Non-pigmented ciliary epithelial cell (primary cell): ENCODE data around the gene COL25A1.
"Not testable (repeated sequence)": the region's sequence is repeated elsewhere in the genome, so short reads cannot be mapped to it uniquely, and the experiment has no call there.

ENCODE experiments used
- DNase-seq: peaks from one replicate; pipeline ENCODE4 v3.0.0-alpha.2; 2010; ENCODE audit warnings: low read depth

The COL25A1 gene

DNA sequence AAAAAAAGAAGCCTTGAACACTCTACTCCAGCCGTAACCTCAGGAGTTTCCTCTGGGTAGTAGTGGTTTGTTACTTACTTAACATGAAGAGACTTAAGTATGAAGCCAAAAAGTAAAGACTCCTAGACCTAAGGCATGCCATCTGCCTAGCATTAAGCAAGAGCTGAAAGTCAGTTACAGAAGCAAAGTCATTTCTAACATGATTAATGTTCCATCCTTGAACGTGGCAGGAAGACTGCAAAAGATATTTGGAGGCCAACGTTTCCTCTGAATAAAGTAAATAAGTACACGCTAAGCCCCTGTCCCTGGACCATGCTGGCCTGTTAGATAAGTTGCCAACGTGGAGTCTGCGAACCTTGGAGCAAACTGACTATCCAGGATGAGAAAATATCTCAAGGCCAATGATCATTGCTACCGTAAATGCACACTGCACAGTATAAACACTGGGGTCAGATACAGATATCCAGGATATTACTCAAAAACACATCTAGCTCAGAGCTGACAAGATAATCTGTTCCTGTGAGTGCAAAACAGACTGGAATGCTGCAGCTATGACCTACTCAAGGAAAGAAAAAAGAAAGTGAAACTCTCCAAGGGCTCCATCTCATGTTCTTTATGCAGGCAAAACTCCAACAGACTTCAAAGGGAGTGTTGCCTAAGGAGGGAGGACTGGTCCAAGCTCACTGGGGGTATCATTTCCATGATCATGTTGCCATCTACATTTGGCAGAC, 255.8 kb downstream of the COL25A1 start:
- DNase-seq = peak; percentile 59

DNA sequence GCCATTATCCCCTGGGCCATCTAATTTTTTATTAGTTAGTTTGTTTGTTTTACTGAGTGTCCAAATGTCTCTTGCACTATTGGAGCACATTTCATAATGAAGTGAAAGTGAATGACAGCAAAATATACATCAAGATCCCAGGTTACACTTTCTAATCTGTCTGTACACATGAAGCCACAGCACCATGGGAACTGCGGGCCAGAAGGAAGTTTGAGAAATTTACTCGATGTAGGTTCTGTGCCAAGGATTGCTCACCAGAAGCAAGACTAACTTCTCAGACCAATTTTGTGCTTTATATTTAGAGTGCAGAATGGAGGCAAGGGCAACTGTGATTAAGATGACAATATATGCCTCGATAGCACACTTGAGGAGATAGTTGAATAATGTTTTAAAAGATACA, 258.0 kb downstream of the COL25A1 start:
- DNase-seq = no peak

DNA sequence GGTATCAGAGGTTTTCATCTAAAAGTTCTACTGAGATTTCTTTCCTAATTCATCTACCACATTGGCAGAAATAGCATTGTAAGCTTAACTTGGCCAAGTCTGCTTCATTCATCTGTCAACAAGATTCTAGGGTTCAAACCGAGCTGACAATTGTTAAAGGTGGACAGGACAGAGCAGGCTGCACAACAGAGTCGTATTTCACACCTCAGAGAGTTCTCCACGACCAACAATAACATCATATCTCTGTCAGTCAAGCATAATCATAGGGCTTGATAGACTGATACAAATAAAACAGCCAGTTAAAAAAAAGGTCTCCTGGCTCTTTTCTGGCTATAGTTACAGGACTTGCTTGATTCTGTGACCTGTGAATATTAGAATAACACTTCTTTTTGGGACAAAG, 259.2 kb downstream of the COL25A1 start:
- no peak for DNase-seq

DNA sequence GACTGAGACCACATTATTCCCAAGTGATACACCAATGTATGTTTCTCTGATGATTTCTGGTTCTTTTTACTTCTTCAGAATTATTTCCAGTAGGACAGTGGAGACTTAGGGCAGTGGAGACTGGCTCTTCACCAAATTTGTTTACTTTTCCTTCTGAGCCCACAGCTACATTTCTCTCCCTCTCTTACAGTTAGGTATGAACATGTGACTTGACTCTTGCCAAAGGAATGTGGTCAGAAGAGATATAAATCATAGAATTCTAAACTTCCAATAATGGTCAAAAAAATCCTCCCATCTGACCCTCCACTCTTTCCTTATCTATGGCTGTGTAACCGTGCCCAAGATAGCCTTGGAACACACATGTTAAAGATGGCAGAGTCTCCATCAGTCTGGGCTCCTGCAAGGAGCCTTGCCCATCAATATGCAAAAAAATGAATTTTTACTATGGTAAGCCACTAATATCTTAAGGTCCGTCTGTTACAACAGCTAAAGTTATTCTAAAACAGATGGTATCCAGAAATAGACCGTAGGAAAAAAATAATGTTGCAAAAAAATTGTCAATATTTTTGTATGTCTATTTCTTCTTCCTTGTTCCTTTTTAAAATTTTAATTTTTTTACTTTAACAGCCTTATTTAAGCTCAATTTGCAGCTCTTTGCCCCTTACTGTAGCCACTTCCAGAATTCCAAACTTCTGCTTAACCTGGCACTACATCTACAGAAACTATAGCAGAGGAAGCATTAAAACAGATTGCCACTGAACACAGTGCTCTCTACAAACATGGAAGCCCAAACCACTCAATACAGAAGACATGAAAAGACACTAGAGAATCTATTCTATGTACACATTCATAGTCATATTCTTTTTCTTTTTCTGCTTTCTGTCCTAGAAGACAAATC, 260.7 kb downstream of the COL25A1 start:
- peak; percentile 50 for DNase-seq

DNA sequence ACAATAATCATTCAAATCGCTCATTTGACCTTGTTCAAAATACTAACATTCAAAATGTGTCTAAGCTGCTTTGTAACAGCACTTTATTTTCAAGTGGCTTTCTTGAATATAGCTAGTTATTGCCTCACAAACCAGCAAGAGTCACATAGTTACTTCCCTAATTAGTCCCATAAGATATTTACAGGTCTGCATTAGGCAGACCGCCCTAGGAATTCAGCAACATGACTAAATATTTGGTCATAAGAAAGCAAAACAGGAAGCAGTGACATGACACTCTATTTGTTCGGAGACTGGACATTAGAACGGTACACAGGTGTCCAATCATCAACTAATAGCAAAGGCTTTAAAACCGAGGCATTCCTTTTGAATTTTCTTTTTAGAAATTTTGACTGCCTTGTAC, 262.0 kb downstream of the COL25A1 start:
- DNase-seq = no peak

DNA sequence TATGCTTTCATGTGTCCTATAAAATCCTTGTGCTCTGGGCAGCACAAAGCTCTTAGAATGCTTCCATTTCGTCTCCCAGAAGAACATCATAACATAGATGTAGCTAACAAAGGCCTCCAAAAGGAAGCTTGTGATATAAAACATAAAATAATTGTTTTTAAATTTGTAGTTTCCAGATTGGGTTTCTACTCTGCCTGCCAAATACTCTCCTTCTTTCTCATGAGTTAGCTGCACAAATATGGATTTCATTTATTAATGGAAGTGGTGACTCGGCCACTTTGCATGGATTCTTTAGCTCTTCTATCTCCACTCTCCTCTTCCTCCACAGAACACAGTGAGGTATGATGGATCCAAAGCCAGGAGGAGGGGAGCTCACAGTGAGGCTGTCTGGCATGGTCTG, 265.4 kb downstream of the COL25A1 start:
- no peak for DNase-seq

DNA sequence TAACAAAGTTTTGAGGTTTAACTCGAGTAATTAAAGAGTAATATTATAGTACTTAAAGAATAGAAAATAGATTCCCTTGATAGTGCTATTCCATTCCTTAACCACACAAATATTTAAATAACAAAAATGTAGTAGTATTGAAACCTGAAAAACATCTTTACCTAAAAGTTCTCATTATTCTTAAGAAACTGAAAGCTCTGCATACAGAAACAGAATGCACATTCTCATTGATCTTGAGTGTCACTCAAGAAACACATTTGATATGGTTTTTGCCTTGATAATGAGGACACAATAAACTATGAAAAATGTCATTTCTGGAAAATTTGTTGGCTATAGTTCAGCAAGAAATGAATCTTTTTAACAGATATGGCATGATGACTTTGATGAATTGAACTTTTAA, 268.5 kb downstream of the COL25A1 start:
- no peak for DNase-seq

DNA sequence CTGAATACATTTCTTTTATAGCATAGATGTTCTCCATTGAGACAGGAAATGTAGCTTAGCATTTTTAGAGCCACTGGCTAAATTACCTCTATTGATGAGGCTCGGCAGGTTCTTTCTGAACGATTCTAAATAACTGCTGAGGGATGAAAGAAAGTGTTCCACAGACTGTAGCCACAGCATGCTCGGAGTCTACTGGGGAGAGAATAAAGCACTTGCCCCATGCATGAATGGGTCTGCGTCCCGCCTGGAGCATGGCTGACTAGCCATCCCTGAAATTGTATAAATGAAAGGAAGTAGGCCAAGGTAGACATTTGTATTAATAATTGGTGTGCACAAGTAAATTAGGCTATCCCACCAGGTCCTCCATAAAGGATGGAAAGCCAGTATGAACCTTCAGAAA, 269.8 kb downstream of the COL25A1 start:
- DNase-seq = no peak

DNA sequence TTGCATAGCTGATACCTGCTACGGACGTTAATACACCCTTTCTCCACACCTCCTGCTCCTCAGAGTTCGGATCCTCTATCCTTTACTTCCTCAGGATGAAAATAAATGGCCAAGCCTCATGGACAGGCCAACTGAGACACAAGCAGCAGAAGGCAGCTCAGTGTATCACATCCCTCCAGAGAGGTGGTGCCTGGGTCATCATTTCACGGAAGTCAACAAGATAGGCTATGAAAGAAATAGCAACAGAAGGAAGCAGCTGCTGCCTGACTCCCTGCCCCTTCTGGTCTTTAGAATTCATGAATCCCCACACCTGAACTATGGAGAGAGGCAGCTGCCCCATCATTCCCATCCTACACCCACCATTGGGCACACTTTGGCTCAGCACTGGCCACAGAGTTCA, 272.5 kb downstream of the COL25A1 start:
- DNase-seq = no peak

DNA sequence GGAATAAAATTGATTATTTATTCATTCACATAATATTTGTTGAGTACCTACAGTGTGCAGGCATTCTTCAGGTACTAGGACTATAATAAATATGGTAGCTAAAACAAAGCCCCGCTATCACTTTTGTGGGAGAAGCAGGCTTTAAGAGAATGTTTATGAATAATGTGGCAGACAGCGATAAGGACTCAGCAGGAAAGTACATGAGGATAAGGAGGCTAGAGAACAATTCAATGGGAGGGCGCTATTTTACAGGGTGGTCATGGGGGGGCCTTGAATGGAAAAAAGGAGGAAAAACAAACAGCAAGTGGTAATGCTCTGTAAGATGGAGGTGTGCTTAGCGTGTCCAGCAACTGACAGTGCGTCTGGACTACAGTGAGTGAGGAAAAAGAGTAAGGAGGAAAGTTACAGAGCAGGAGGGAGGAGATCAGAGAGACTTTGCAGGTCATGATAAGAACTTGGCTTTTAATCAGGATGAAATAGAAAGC, 275.4 kb downstream of the COL25A1 start:
- no peak for DNase-seq

DNA sequence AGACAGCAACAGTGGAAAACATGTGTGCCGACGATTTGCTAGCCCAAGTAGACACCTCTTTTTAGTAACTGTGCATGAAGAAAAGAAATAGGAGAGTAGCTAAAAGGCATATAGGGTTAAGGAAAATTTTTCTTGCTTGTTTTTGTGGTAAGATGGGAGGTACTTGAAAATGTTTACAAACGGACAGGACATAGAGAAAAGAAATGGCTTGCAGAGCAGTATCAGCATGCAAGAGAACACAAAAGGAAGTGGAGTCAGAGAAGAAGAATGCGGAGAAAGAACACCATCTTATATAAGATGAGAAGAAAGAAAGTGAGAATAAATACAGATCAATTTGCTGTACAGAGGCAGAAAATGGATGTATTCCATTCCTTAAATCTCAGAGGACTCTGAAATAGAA, 275.9 kb downstream of the COL25A1 start:
- DNase-seq = peak; percentile 52

DNA sequence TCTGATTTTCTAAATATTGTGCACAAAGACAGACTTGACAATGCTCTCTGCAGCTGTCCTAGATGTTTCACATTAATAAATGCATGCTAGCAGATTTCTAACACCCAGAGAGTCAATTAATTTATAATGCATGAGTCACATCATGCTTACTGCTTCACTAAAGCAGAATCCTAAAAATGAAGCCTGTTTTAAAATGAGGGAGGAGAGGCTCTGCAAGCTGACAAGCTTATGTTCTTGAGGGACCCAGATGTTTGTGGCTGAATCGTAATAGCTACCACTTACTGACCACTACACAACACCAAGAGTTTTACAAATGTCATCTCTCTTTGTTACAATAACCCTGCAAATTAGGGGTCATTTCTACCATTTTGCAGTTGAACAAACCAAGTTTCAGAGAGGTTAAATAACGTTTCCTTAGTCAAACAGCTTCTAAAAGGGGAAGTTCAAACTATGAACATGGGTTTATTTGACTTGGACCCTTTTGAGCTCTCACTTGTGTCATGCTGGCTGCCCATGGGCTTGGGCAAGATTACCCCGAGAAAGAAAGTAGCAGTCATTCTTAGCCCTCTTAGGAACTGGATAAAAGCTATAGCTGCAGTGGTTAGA, 276.9 kb downstream of the COL25A1 start:
- DNase-seq = no peak

DNA sequence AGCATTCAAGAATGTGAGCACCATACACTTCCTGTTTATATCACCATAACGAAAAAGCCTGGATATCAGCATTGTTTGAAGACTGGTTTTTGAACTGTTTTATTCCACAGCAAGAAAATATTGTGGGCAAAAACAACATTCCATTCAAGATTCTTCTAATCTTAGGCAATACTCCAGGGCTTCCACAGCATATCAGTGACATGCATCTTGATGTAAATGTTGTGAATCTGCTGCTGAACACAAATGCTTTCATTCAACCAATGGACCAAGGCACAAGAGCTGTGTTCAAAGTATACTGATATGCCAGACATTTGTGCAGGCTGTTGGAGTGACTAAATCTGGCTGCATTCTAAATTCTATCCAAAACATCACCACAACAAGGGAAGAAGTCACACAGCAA, 279.5 kb downstream of the COL25A1 start:
- DNase-seq = no peak

DNA sequence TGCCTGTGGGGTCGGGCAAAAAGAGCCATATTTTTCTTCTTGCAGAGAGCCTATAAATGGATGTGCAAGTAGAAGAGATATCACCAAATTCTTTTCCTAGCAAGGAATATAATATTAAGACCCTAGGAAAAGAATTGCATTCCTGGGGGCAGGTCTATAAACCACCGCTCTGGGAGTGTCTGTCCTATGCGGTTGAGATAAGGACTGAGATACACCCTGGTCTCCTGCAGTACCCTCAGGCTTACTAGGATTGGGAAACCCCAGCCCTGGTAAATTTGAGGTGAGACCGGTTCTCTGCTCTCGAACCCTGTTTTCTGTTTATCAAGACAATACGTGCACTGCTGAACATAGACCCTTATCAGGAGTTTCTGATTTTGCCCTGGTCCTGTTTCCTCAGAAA, 280.8 kb downstream of the COL25A1 start:
- DNase-seq = not testable (repeated sequence)

DNA sequence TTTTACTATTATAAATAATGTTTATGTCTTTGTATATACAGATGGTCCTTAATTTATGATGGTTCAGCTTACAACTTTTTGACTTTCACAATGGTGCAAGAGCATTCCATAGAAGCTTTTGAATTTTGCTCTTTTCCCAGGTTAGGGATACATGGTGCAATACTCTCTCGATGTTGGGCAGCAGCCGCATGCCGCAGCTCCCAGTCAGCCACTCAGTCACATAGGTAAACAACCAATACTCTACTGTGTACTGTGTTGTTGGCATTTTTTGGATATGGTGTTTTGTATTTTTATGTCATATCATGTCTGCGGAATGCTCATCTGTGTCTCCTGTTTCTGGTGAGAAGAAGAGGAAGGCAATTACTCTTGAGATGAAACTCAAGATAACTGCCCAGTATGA, 281.6 kb downstream of the COL25A1 start:
- no peak for DNase-seq

DNA sequence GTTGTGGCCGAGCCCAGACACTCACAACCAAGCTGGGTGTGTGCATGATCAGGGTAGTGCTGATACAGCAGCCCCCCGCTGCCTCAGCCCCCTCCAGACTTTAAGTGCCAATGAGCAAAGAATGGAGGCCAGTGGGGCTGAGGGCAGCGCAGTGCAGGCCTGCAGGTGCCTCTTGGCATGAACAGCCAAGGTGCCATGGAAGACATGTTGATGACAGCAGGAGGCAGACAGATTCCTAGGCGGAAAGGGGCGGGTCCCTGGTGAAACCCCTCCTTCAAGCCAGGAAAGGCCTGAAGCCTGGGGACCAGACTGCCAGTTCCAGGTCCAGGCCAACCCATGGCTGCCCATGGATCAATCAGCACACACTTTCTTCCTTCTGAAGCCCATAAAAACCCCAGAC, 286.3 kb downstream of the COL25A1 start:
- no peak for DNase-seq

DNA sequence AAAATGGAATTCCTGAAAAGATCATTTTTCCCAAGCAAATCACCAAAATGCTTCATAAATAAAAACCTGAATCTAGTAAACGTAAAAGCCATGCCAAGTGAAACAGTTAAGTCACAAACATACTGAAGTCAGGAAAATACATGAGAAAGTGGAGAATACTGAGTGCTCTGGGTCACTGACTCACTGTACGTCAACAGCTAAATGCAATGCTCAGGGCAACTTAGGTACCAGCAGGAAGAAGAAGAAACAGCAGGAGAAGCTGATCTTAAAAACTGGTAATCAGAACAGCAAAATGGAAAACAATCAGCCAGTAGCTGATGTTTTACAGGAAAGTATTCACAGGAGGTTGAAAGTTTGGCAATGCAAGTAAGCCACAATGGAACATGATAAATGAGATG, 287.0 kb downstream of the COL25A1 start:
- no peak for DNase-seq

DNA sequence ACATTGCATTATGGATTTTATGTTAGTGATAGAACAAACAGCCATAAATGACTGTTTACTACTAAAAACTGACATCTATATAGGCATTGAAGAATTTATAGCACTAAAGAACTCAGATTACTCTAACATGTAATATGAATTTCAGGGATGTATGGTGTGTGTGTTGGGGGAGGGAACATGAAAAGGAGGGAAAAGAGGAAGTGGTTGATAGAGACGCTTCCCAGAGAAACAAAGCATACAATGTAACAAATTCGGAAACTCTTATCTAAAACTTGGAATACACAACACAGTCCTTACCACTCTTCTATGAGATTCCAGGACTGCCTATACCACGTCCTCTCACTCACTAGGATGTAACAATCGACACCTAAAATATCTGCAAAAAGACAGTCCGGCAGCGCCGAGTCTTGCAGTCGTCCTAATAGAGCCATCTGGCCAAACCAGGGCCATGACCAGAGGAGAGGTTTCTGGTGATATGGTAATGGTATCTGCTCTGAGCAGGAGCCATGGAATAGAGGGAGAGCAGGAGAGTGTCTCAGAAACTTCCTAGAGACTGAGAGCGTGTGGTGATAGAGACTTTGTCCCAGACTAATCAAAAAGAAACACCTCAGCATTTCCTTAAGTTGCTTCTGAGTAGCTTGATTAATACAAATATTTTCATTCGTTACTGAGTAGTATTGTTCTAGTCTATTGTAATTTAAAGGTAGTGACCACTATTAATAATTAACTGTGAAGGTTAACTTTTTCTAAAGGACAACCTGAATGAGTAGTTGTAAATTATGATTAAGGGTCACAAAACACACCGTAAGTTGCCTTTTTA, 287.7 kb downstream of the COL25A1 start:
- no peak for DNase-seq

DNA sequence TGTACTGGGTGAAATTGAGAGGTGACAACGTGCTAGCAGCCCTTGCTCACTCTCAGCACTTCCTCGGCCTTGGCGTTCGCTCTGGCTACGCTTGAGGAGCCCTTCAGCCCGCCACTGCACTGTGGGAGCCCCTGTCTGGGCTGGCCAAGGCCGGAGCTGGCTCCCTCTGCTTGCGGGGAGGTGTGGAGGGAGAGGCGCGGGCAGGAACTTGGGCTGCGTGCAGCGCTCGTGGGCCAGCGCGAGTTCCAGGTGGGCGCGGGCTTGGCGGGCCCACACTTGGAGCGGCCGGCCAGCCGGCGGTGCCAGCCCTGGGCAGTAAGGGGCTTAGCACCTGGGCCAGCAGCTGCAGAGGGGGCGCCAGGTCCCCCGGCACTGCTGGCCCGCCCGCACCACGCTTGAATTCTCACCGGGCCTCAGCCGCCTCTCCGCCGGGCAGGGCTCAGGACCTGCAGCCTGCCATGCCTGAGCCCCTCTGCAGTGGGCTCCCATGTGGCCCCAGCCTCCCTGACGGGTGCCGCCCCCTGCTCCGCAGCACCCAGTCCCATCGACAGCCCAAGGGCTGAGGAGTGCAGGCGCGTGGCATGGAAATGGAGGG, 290.1 kb downstream of the COL25A1 start:
- no peak for DNase-seq

DNA sequence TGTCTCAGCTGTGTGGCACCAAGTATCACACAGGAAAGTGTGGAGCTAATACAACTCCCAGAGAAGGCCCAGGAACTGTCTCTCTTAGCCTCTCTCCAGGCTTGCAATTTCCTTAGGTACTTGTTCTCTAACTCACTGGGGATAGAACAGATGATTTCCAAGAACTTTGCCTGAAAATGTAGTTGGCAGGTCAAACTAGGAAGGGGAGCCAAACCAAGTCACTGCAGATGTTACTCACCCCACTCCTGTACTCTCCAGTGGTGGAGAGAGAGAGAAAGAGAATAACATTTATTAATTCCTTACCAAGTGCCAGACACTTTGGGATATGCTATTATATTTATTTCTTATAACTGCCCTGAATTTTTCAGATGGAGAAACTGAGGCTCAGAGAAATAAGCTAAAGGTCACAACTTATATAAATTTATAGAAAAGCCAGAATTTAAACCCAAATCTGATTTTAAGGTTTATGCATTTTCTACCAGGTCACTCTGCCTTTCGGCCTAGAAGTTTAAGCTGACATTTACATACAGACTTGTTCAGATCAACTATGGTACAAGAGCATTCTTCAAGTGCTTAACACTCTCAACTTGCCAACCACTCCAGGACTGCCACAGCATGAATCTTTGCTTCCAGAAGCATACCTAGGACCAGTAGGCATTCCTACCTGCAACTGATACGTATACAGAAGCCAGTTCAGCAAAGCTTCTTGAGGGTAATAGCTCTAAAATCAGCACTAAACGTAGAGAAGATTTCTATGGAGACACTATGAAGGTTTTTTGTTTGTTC, 291.0 kb downstream of the COL25A1 start:
- no peak for DNase-seq

DNA sequence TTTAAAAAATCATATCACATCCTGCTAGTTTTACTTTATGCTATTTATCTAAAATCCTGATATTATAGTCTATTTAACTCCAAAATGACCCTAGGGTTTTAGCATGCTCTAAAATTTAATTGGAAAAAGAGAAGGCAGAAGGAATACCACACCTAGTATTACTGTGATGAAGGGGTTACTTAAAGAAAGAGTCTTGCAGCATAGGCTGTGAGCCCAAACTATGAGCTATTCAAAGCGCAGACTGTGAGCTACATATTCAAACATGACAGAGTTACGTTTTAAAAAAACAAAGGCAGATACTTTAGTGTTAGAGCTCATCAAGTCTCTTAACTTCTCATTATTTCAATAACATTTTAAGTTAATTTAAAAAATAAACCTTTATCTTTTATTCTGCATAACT, 291.9 kb downstream of the COL25A1 start:
- DNase-seq = no peak
